ENCODE measurements around the gene ARHGEF6.

DNA sequence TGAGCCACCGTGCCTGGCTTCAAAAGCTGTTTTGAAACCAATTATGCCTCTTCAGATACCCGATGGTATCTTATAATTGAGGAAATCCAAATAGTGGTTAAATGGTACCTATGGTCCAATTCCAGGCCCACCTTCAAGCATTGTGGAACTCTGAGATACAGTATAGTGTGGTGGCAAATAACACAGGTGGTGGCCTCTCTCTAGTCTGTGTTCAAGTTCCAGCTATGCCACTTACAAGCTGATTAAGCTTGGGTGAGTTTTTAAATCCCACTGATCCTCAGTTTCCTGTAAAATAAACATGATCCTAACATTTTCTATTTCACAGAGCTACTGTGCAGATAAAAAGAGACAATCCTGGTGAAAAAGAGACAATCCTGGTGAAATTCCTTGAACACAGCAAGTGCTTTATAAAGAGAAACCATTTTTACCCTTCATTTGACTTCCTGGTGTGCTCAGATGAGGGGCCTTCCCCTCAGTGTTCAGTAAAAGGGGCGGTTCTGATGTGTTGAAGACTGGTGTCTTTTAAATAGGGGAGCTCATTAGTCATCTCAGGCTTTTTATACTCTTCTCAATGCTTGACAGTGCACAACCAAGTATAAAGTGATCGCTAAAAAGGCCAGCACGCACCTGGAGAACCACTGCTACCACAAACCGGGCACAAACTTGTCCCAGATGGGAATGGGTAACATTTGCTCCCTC lies 163.6 kb downstream of the ARHGEF6 start:
- TF ChIP-seq EZH2 (IDR thresholded peaks at IDR 0.05; ENCODE audit: insufficient read depth, poor library complexity, severe bottlenecking) (no peak), EZH2phosphoT487 (IDR thresholded peaks at IDR 0.05; ENCODE audit: insufficient read depth, low read depth) (no peak)
